ENCODE data around the gene ANKDD1A. TPM values are rescaled to one million over a fixed set of nuclear protein-coding genes. Genes with fewer than 3 reads are reported as not detected.

Gene ANKDD1A
- polyA plus RNA-seq (2013, experiment 1 of 2), result 1.2 TPM
- polyA plus RNA-seq (2013, experiment 2 of 2), result 1.4 TPM

- no CpG with 5 or more reads among the region's 72 CpGs for whole genome bisulfite sequencing (ENCODE audit: extremely low coverage, insufficient coverage, low lambda C conversion rate)
- DNase-seq, result peak; percentile 77
- peaks cover 11% of the 10 kb centered on the region for H3K4me1 ChIP-seq (ENCODE audit: control insufficient read depth, low read depth, low read length)
- H3K79me2 ChIP-seq (ENCODE audit: control insufficient read depth, insufficient read depth, low read length), result no peaks in the 10 kb centered on the region
- H2AK5ac ChIP-seq (ENCODE audit: low read length), result no peak within 1 kb of the TSS
- peak within 1 kb of the TSS; percentile 92 for H3K56ac ChIP-seq (ENCODE audit: low read length)
- no peak within 1 kb of the TSS for H3K23ac ChIP-seq (ENCODE audit: low read length)
- H2BK120ac ChIP-seq (ENCODE audit: low read depth, low read length), result no peak within 1 kb of the TSS
- peak within 1 kb of the TSS; percentile 74 for H3K4me2 ChIP-seq (ENCODE audit: low read length)
- no peak within 1 kb of the TSS for H2BK5ac ChIP-seq (ENCODE audit: low read length)
- no peak within 1 kb of the TSS for H3K27ac ChIP-seq (ENCODE audit: low read depth, low read length)
- no peaks in the 10 kb centered on the region for H3K36me3 ChIP-seq (ENCODE audit: control insufficient read depth, insufficient read depth, low read length)
- peak within 1 kb of the TSS; percentile 77 for H3K9ac ChIP-seq (ENCODE audit: low read length)
- no peak within 1 kb of the TSS for H4K5ac ChIP-seq (ENCODE audit: low read length)
- H3K79me1 ChIP-seq (ENCODE audit: low read length), result no peaks in the 10 kb centered on the region
- no peak within 1 kb of the TSS for H2BK15ac ChIP-seq (replicated peaks; ENCODE audit: low read depth)
- no peak within 1 kb of the TSS for H4K8ac ChIP-seq (ENCODE audit: low read depth, low read length)
- no peak within 1 kb of the TSS for H3K4ac ChIP-seq (ENCODE audit: low read depth, low read length)
- no peaks in the 10 kb centered on the region for H3K27me3 ChIP-seq (ENCODE audit: insufficient read depth, low read length, poor library complexity)
- no peak within 1 kb of the TSS for H3K18ac ChIP-seq (ENCODE audit: low read length)
- H3K4me3 ChIP-seq (ENCODE audit: low read length), result peak within 1 kb of the TSS; percentile 57
Measured at GRCh38 chr15:64911311-64912186, at the start of gene ANKDD1A. TSS of gene ANKDD1A (plus strand) at chr15:64911902. CDS start at chr15:64911931, 29 bp downstream.

- no peak overlapping the region for H2AK5ac ChIP-seq (ENCODE audit: low read length)
- H4K8ac ChIP-seq (ENCODE audit: low read depth, low read length), result no peak overlapping the region
- no peak overlapping the region for H3K27ac ChIP-seq (ENCODE audit: low read depth, low read length)
- H3K4me2 ChIP-seq (ENCODE audit: low read length), result no peak overlapping the region
- H3K4me1 ChIP-seq (ENCODE audit: control insufficient read depth, low read depth, low read length), result peaks cover 10% of the 10 kb centered on the region
- H4K5ac ChIP-seq (ENCODE audit: low read length), result no peak overlapping the region
- no peak overlapping the region for H3K18ac ChIP-seq (ENCODE audit: low read length)
- no peak overlapping the region for H3K4ac ChIP-seq (ENCODE audit: low read depth, low read length)
- H3K27me3 ChIP-seq (ENCODE audit: insufficient read depth, low read length, poor library complexity), result no peaks in the 10 kb centered on the region
- peak overlapping the region; percentile 60 for H3K56ac ChIP-seq (ENCODE audit: low read length)
- H3K9ac ChIP-seq (ENCODE audit: low read length), result no peak overlapping the region
- H2BK120ac ChIP-seq (ENCODE audit: low read depth, low read length), result no peak overlapping the region
- no peak overlapping the region for H3K4me3 ChIP-seq (ENCODE audit: low read length)
- no peak overlapping the region for H2BK15ac ChIP-seq (replicated peaks; ENCODE audit: low read depth)
- peaks cover 13% of the 10 kb centered on the region for H3K79me1 ChIP-seq (ENCODE audit: low read length)
- no peak overlapping the region for H2BK5ac ChIP-seq (ENCODE audit: low read length)
- peak; percentile 71 for DNase-seq
- H3K23ac ChIP-seq (ENCODE audit: low read length), result no peak overlapping the region
- no CpG with 5 or more reads among the region's 4 CpGs for WGBS (ENCODE audit: extremely low coverage, insufficient coverage, low lambda C conversion rate)
- H3K36me3 ChIP-seq (ENCODE audit: control insufficient read depth, insufficient read depth, low read length), result peaks cover 3% of the 10 kb centered on the region
- peaks cover 11% of the 10 kb centered on the region for H3K79me2 ChIP-seq (ENCODE audit: control insufficient read depth, insufficient read depth, low read length)
Measured at GRCh38 chr15:64861960-64862359, 49.7 kb upstream of the ANKDD1A start.

GRCh38 chr15:64862408-64862807 lies 49.3 kb upstream of the ANKDD1A start:
- no peak overlapping the region for H2BK15ac ChIP-seq (replicated peaks; ENCODE audit: low read depth)
- no peak overlapping the region for H2AK5ac ChIP-seq (ENCODE audit: low read length)
- H2BK120ac ChIP-seq (ENCODE audit: low read depth, low read length), result no peak overlapping the region
- H3K56ac ChIP-seq (ENCODE audit: low read length), result peak overlapping the region; percentile 60
- no peak overlapping the region for H4K8ac ChIP-seq (ENCODE audit: low read depth, low read length)
- H3K9ac ChIP-seq (ENCODE audit: low read length), result no peak overlapping the region
- H3K79me2 ChIP-seq (ENCODE audit: control insufficient read depth, insufficient read depth, low read length), result peaks cover 10% of the 10 kb centered on the region
- no peak overlapping the region for H3K27ac ChIP-seq (ENCODE audit: low read depth, low read length)
- no peak overlapping the region for H3K23ac ChIP-seq (ENCODE audit: low read length)
- no peaks in the 10 kb centered on the region for H3K27me3 ChIP-seq (ENCODE audit: insufficient read depth, low read length, poor library complexity)
- peaks cover 9% of the 10 kb centered on the region for H3K4me1 ChIP-seq (ENCODE audit: control insufficient read depth, low read depth, low read length)
- H3K36me3 ChIP-seq (ENCODE audit: control insufficient read depth, insufficient read depth, low read length), result peaks cover 3% of the 10 kb centered on the region
- DNase-seq, result no peak
- no peak overlapping the region for H2BK5ac ChIP-seq (ENCODE audit: low read length)
- H3K4ac ChIP-seq (ENCODE audit: low read depth, low read length), result no peak overlapping the region
- no peak overlapping the region for H3K4me3 ChIP-seq (ENCODE audit: low read length)
- H3K79me1 ChIP-seq (ENCODE audit: low read length), result peaks cover 11% of the 10 kb centered on the region
- no CpG with 5 or more reads among the region's 1 CpG for WGBS (ENCODE audit: extremely low coverage, insufficient coverage, low lambda C conversion rate)
- no peak overlapping the region for H4K5ac ChIP-seq (ENCODE audit: low read length)
- no peak overlapping the region for H3K18ac ChIP-seq (ENCODE audit: low read length)
- H3K4me2 ChIP-seq (ENCODE audit: low read length), result no peak overlapping the region

- Histone ChIP-seq H3K4me1 (ENCODE audit: control insufficient read depth, low read depth, low read length) (peaks cover 9% of the 10 kb centered on the region), H3K23ac (ENCODE audit: low read length) (no peak overlapping the region), H3K18ac (ENCODE audit: low read length) (no peak overlapping the region), H3K79me1 (ENCODE audit: low read length) (peaks cover 4% of the 10 kb centered on the region), H2AK5ac (ENCODE audit: low read length) (no peak overlapping the region), H3K9ac (ENCODE audit: low read length) (no peak overlapping the region), H2BK15ac (replicated peaks; ENCODE audit: low read depth) (no peak overlapping the region), H3K4me2 (ENCODE audit: low read length) (no peak overlapping the region), H2BK120ac (ENCODE audit: low read depth, low read length) (no peak overlapping the region), H4K5ac (ENCODE audit: low read length) (no peak overlapping the region), H3K36me3 (ENCODE audit: control insufficient read depth, insufficient read depth, low read length) (peaks cover 3% of the 10 kb centered on the region), H3K27me3 (ENCODE audit: insufficient read depth, low read length, poor library complexity) (no peaks in the 10 kb centered on the region), H4K8ac (ENCODE audit: low read depth, low read length) (no peak overlapping the region), H3K4ac (ENCODE audit: low read depth, low read length) (no peak overlapping the region), H3K56ac (ENCODE audit: low read length) (no peak overlapping the region), H2BK5ac (ENCODE audit: low read length) (no peak overlapping the region), H3K4me3 (ENCODE audit: low read length) (no peak overlapping the region), H3K27ac (ENCODE audit: low read depth, low read length) (no peak overlapping the region), H3K79me2 (ENCODE audit: control insufficient read depth, insufficient read depth, low read length) (no peaks in the 10 kb centered on the region)
- DNase-seq, result no peak
- WGBS (ENCODE audit: extremely low coverage, insufficient coverage, low lambda C conversion rate), result no CpG with 5 or more reads among the region's 1 CpG
Measured at GRCh38 chr15:64864068-64864467, 47.6 kb upstream of the ANKDD1A start.

- H3K79me2 ChIP-seq (ENCODE audit: control insufficient read depth, insufficient read depth, low read length), result no peaks in the 10 kb centered on the region
- H3K9ac ChIP-seq (ENCODE audit: low read length), result no peak overlapping the region
- H3K4ac ChIP-seq (ENCODE audit: low read depth, low read length), result no peak overlapping the region
- no peak overlapping the region for H2AK5ac ChIP-seq (ENCODE audit: low read length)
- H3K36me3 ChIP-seq (ENCODE audit: control insufficient read depth, insufficient read depth, low read length), result peaks cover 3% of the 10 kb centered on the region
- no peaks in the 10 kb centered on the region for H3K27me3 ChIP-seq (ENCODE audit: insufficient read depth, low read length, poor library complexity)
- no peak overlapping the region for H3K23ac ChIP-seq (ENCODE audit: low read length)
- peaks cover 4% of the 10 kb centered on the region for H3K79me1 ChIP-seq (ENCODE audit: low read length)
- no peak overlapping the region for H4K8ac ChIP-seq (ENCODE audit: low read depth, low read length)
- H3K56ac ChIP-seq (ENCODE audit: low read length), result peak overlapping the region; percentile 25
- H3K4me1 ChIP-seq (ENCODE audit: control insufficient read depth, low read depth, low read length), result peaks cover 9% of the 10 kb centered on the region
- H3K4me3 ChIP-seq (ENCODE audit: low read length), result no peak overlapping the region
- WGBS (ENCODE audit: extremely low coverage, insufficient coverage, low lambda C conversion rate), result no CpG with 5 or more reads among the region's 12 CpGs
- no peak overlapping the region for H2BK5ac ChIP-seq (ENCODE audit: low read length)
- no peak overlapping the region for H2BK15ac ChIP-seq (replicated peaks; ENCODE audit: low read depth)
- H3K4me2 ChIP-seq (ENCODE audit: low read length), result no peak overlapping the region
- H3K27ac ChIP-seq (ENCODE audit: low read depth, low read length), result peak overlapping the region; percentile 30
- no peak overlapping the region for H2BK120ac ChIP-seq (ENCODE audit: low read depth, low read length)
- no peak for DNase-seq
- no peak overlapping the region for H4K5ac ChIP-seq (ENCODE audit: low read length)
- H3K18ac ChIP-seq (ENCODE audit: low read length), result no peak overlapping the region
Measured at GRCh38 chr15:64865126-64865997, 46.3 kb upstream of the ANKDD1A start.
